Globus pallidus (tissue), 1 donor: ENCODE measurements around the gene MACROD2.

Source experiments
- DNase-seq: peaks from one replicate; pipeline ENCODE4 v3.0.0-alpha.2; 2015; ENCODE audit warnings: low spot score

Gene MACROD2

GRCh38 chr20:15222502-15223330 is 1227.4 kb downstream of the MACROD2 start:
- no peak for DNase-seq

GRCh38 chr20:15224199-15224598 is 1228.9 kb downstream of the MACROD2 start:
- DNase-seq, result no peak

- DNase-seq, result no peak
Observed at GRCh38 chr20:15227102-15227501, 1231.8 kb downstream of the MACROD2 start.

- no peak for DNase-seq
Observed at GRCh38 chr20:15232243-15232642, 1236.9 kb downstream of the MACROD2 start.

- DNase-seq, result no peak
Observed at GRCh38 chr20:15235471-15236198, 1240.3 kb downstream of the MACROD2 start.

GRCh38 chr20:15236812-15237211 is 1241.5 kb downstream of the MACROD2 start:
- no peak for DNase-seq

GRCh38 chr20:15239542-15240206 is 1244.4 kb downstream of the MACROD2 start:
- DNase-seq, result no peak

GRCh38 chr20:15240801-15241200 is 1245.5 kb downstream of the MACROD2 start:
- no peak for DNase-seq

- no peak for DNase-seq
Observed at GRCh38 chr20:15241681-15242080, 1246.4 kb downstream of the MACROD2 start.

GRCh38 chr20:15242773-15243172 is 1247.5 kb downstream of the MACROD2 start:
- DNase-seq, result no peak

- DNase-seq, result no peak
Observed at GRCh38 chr20:15245896-15246295, 1250.6 kb downstream of the MACROD2 start.

GRCh38 chr20:15248618-15249395 is 1253.5 kb downstream of the MACROD2 start:
- DNase-seq, result no peak

GRCh38 chr20:15251171-15251570 is 1255.9 kb downstream of the MACROD2 start:
- DNase-seq, result no peak

GRCh38 chr20:15252304-15252703 is 1257.0 kb downstream of the MACROD2 start:
- DNase-seq, result no peak

- DNase-seq, result no peak
Observed at GRCh38 chr20:15253431-15253830, 1258.1 kb downstream of the MACROD2 start.

- no peak for DNase-seq
Observed at GRCh38 chr20:15256676-15257568, 1261.6 kb downstream of the MACROD2 start.

GRCh38 chr20:15257569-15257870 is 1262.2 kb downstream of the MACROD2 start:
- no peak for DNase-seq

- no peak for DNase-seq
Observed at GRCh38 chr20:15265581-15266309, 1270.4 kb downstream of the MACROD2 start.

- no peak for DNase-seq
Observed at GRCh38 chr20:15267935-15268334, 1272.6 kb downstream of the MACROD2 start.

- no peak for DNase-seq
Observed at GRCh38 chr20:15278041-15278440, 1282.7 kb downstream of the MACROD2 start.
